NCI-H524 treated with DMSO at 0.1 percent for 48 hours (cell line): Measurements from ENCODE around the gene CACNA1S.

Experiments used
- DNase-seq: peaks from one replicate; lab custom pipeline; 2025; lab: John Stamatoyannopoulos, UW

Gene CACNA1S

GRCh38 chr1:201009962-201010645, 102.1 kb downstream of the CACNA1S start:
- no peak for DNase-seq

GRCh38 chr1:201008666-201009360, 103.4 kb downstream of the CACNA1S start:
- no peak for DNase-seq

DNA sequence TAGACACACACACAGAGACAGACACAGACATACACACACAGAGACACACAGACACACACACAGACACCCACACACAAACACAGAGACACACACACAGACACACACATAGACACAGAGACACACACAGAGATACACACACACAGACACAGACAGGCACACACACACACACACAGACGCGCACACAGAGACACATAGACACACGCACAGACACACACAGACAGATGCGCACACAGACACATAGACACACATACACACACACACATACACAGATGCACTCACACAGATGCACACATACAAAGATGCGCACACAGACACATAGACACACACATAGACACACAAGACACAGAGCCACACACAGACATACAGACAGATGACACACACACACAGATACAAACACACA, 104.7 kb downstream of the CACNA1S start:
- no peak for DNase-seq

DNA sequence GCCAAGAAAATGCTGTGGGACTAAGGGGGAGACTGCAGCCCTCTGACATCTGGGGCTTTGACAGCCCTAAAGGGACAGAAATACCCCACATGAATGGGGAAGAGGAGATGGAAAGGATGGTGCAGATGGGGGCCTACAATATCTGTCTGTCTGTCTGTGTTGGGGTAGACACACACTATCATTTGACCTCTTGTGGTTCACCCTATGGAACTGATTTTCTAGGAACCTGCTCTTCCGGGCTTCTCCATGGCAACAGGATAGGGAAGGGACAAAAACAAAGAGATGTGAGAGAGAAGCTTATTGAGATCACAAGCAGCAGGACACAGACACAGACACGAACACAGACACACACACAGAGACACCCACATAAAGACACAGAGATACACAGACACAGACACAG, 105.8 kb downstream of the CACNA1S start:
- no peak for DNase-seq

- no peak for DNase-seq
These were observed 107.5 kb downstream of the CACNA1S start for GRCh38 chr1:201004732-201005131.

DNA sequence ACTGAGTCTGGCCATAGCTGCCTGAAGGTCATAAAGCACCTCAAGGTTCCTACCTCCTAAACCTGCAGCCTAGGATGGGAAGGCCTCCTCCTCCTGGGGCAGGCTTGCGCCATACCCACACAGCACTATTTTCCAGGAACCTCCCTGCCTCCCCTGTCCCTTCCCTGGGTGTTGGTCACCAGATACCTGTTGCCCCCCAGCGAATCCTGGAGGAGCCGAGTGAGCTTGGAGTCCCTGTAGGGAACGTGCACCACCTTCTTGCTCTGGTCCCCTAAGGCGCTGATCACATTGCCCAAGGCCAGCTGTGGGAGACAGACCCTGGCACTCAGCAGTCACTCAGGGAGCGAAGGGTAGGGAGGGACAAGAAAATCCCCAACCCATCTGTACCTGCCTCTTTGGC, 108.1 kb downstream of the CACNA1S start:
- no peak for DNase-seq

DNA sequence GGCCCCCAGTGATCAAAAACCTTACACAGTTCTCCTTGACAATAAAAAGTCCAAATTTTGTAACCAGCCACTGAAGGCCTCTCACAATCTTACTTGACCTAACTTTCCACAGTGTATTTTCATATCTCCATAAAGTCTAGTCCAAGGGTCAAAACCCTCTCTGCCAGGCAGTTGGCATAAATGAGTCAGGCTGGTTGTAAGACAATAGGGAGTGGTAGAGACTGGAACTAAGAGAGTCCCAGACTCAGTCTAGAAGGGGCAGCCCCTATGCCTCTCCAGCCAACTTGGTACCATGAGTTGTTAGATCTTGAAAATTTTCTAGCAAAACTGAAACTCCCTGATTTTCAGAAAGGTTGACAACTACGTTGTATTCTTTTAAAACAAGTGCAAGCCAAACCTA, 109.7 kb downstream of the CACNA1S start:
- DNase-seq: no peak

- DNase-seq: no peak
These were observed 110.3 kb downstream of the CACNA1S start for GRCh38 chr1:201001962-201002361.

DNA sequence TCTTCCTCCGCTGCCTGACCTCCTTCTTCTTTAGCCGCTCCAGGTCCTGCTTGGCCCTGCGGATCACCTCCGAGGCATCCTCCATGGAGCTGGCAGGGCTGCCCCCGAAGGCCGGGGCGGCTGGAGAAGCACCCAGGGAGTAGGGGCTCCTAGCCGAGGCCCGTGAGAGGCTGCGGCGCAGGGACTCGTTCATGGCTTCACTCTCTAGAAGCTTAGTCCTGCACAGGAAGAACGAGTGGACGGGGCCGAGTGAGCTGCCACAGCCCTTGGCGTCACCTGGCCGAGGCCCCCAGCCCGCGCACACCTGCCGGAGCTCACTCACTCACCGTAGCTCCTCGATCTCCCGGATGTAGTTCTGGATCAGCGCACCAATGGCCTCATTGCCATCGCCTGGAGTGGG, 111.8 kb downstream of the CACNA1S start:
- DNase-seq: no peak

DNA sequence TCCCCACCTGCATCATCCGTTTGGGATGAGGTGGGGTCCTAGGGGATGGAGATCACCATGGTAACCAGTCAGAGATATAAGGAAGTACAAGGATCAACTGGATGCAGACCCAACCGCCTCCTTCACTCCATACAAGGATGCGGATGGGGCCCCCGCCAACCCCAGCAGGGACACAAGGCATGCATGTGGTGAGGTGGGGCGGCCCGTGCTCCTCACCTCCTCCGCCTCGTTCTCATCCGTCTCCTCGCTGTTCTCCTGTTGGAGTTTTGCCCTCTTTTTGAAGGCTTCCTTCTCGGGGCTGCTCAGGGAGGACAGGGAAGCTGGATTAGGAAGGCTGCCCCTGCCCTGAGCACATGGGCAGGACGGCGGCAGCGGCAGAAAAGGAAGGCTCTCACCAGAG, 112.6 kb downstream of the CACNA1S start:
- DNase-seq: no peak

DNA sequence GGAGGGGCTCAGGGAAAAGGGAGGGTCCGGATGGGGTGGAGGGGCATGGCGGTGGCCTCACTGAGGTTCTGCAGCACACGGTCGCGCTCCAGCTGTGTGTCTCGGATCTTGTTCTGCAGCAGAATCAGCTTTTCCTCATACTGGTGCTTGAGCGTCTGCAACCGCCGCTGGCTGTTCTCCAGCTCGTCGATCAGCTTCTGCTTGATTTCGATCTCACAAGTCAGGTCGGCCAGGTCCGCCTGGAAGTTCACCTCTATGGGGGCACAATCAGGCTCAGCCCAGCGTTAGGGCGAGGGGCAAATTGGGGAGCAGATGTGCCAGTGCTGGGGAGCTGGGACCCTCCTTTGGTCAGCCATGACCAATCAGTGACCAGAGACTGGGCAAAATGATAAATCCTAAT, 113.9 kb downstream of the CACNA1S start:
- DNase-seq: no peak

- DNase-seq: no peak
These were observed 119.7 kb downstream of the CACNA1S start for GRCh38 chr1:200992382-200993048.

GRCh38 chr1:200991097-200991614, 121.1 kb downstream of the CACNA1S start:
- DNase-seq: no peak

- DNase-seq: no peak
These were observed 122.1 kb downstream of the CACNA1S start for GRCh38 chr1:200990114-200990513.
